ENCODE results near the gene PCSK4.

- TF ChIP-seq POLR2A (IDR thresholded peaks at IDR 0.05; ENCODE audit: borderline replicate concordance, extremely low read depth, insufficient read depth, insufficient read length) (no peak), SIN3A (IDR thresholded peaks at IDR 0.05; ENCODE audit: low read depth) (no peak), EZH2phosphoT487 (IDR thresholded peaks at IDR 0.05; ENCODE audit: borderline replicate concordance) (no peak), EZH2 (IDR thresholded peaks at IDR 0.05) (no peak), ZNF274 (IDR thresholded peaks at IDR 0.05; ENCODE audit: low read depth, low read length) (no peak), TCF7L2 (IDR thresholded peaks at IDR 0.05; ENCODE audit: borderline replicate concordance, extremely low read depth, insufficient read depth, insufficient read length) (no peak), POLR2AphosphoS5 (IDR thresholded peaks at IDR 0.05; ENCODE audit: low read depth, low read length) (no peak), ELF1 (IDR thresholded peaks at IDR 0.05; ENCODE audit: borderline replicate concordance, low read depth) (no peak), CEBPB (IDR thresholded peaks at IDR 0.05; ENCODE audit: low read depth) (no peak), CBX3 (IDR thresholded peaks at IDR 0.05; ENCODE audit: low read depth) (no peak), RAD21 (IDR thresholded peaks at IDR 0.05; ENCODE audit: low read depth) (no peak), YY1 (IDR thresholded peaks at IDR 0.05; ENCODE audit: extremely low read depth, insufficient replicate concordance, low read depth, low read length) (no peak)
- TF ChIP-seq, protein P1, sequence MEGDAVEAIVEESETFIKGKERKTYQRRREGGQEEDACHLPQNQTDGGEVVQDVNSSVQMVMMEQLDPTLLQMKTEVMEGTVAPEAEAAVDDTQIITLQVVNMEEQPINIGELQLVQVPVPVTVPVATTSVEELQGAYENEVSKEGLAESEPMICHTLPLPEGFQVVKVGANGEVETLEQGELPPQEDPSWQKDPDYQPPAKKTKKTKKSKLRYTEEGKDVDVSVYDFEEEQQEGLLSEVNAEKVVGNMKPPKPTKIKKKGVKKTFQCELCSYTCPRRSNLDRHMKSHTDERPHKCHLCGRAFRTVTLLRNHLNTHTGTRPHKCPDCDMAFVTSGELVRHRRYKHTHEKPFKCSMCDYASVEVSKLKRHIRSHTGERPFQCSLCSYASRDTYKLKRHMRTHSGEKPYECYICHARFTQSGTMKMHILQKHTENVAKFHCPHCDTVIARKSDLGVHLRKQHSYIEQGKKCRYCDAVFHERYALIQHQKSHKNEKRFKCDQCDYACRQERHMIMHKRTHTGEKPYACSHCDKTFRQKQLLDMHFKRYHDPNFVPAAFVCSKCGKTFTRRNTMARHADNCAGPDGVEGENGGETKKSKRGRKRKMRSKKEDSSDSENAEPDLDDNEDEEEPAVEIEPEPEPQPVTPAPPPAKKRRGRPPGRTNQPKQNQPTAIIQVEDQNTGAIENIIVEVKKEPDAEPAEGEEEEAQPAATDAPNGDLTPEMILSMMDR (IDR thresholded peaks at IDR 0.05 in 2 of 3, conservative IDR thresholded peaks at IDR 0.05 in 1 of 3; ENCODE audit: borderline replicate concordance in 1 of 3, insufficient read depth in 1 of 3, low read depth in 2 of 3, low read length in 2 of 3) = no peak
These were observed 21.8 kb downstream of the PCSK4 start for GRCh38 chr19:1468274-1468820.
